HTR-8/SVneo (cell line): Measurements from ENCODE around the gene TENM3.

ENCODE experiments used
- DNase-seq: peaks from one replicate; pipeline ENCODE4 v3.0.0; 2011; ENCODE audit warnings: low spot score, mixed read lengths; ENCODE audit not compliant: insufficient read length
- FAIRE-seq: peaks from 2 replicates; lab custom pipeline; 2011; peaks lifted over from hg19 to GRCh38; lab: Jason Lieb, UNC

The TENM3 gene

DNA sequence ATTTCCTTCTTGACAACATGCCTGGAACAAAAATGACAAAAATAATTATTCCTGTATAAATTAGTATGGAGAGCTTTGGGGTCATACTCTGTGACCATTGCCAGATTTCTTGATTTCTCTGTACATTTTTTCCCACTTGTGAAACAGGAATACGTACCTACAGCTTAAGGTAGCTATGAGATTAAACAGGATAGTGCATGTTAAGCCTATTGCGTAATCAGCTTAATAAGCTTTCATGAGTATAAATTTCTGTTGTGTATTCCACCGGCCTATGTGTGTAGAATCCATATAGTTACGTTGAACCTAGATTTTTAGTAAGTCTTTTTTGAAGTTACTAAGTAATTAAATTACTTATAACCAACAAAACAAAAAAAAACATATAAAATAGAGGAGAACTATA lies 339.0 kb downstream of the TENM3 start:
- FAIRE-seq (no peak), DNase-seq (no peak)

GRCh38 chr4:182583703-182584415 lies 340.7 kb downstream of the TENM3 start:
- DNase-seq (no peak), FAIRE-seq (no peak)

GRCh38 chr4:182585321-182585720 lies 342.1 kb downstream of the TENM3 start:
- no peak for FAIRE-seq
- no peak for DNase-seq

GRCh38 chr4:182589100-182589499 lies 345.9 kb downstream of the TENM3 start:
- DNase-seq (no peak), FAIRE-seq (no peak)

DNA sequence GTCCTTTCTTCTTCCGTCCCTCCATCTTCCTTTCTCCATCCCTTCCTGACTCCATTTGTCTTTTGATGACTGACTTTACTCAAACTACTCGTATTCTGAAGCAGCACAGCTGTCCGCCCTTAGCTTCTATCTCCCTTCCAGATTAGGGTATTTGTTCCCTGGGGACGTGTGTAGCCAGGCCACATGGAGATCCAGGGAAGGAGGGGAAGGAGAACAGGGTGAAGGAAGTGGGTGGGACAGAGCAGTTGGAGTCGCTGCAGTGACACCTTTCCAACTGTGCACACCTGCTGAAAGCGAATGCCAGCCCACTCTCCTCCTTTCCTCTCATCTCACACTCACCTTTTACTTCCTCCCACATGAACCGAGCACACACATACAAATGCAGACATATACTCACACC lies 350.2 kb downstream of the TENM3 start:
- DNase-seq (no peak), FAIRE-seq (no peak)

- FAIRE-seq = no peak
- no peak for DNase-seq
Observed at GRCh38 chr4:182593864-182594263, 350.7 kb downstream of the TENM3 start.

GRCh38 chr4:182600093-182600492 lies 356.9 kb downstream of the TENM3 start:
- DNase-seq = no peak

GRCh38 chr4:182600856-182601255 lies 357.7 kb downstream of the TENM3 start:
- no peak for FAIRE-seq
- DNase-seq = no peak

More at GRCh38 chr4:182600093-182600492, 356.9 kb downstream of the TENM3 start:
- FAIRE-seq = no peak

GRCh38 chr4:182604161-182604622 lies 361.0 kb downstream of the TENM3 start:
- FAIRE-seq (no peak), DNase-seq (no peak)

DNA sequence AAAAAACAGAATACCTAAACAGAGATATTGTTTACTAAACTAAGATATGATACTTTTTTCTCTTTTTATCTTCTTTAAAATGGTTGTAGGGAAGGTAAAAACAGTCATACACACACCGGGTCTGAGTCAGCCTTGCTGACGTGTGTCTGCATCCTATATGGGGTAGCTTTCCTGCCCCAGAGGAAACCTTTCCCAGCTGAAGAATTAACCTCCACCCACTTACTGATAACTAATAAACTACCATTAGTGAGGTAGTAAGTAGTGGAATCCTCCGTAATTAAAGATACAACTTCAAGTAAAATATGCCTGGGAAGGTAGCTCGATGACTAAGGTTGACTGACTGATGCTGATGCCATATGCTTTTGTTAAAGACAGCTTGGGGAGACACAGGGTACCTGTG lies 361.8 kb downstream of the TENM3 start:
- DNase-seq = no peak

DNA sequence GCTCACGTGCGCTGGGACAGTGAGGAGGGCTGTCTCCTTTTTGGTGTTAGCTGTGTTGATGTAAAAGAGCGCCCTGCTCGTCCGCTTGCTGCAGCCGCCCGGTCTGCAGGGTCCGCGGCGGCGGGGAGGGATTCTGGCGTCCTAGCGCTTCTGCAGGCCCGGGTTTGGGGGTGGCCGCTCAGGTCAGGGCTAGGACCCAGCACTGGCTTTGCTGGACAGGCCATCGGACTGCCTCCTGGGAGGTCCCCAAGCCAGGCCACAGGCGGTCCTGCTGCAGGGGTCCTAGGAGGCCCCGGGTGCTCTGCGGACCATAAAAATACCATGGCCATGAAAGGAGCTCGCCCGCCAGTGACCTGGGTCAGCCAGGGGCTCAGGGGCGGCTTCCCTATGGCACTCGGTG lies 365.3 kb downstream of the TENM3 start:
- FAIRE-seq (no peak), DNase-seq (no peak)

More for the DNA sequence above, 361.8 kb downstream of the TENM3 start:
- no peak for FAIRE-seq

DNA sequence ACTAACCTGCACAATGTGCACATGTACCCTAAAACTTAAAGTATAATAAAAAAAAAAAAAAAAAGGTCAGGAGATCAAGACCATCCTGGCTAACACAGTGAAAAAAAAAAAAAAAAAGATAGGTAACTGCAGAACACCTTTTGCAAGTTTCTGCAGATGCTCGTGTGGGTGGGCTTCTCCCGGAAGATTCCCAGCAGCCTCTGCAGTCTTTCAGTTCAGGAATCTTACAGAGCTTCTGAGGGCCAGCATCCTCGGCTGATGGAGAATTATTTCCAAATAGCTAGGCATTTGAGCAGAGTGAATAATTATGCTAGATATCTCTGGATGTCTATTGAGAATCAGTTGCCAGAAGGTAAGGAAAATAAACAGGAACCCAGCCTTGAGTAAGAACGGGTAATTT lies 373.3 kb downstream of the TENM3 start:
- DNase-seq (no peak), FAIRE-seq (no peak)

- no peak for DNase-seq
- FAIRE-seq = no peak
Observed at GRCh38 chr4:182619660-182620059, 376.5 kb downstream of the TENM3 start.

- FAIRE-seq = no peak
Observed at GRCh38 chr4:182620111-182620980, 377.1 kb downstream of the TENM3 start.

GRCh38 chr4:182624281-182624680 lies 381.1 kb downstream of the TENM3 start:
- DNase-seq (no peak), FAIRE-seq (no peak)

More at GRCh38 chr4:182620111-182620980, 377.1 kb downstream of the TENM3 start:
- no peak for DNase-seq

GRCh38 chr4:182625193-182625592 lies 382.0 kb downstream of the TENM3 start:
- DNase-seq (no peak), FAIRE-seq (no peak)

DNA sequence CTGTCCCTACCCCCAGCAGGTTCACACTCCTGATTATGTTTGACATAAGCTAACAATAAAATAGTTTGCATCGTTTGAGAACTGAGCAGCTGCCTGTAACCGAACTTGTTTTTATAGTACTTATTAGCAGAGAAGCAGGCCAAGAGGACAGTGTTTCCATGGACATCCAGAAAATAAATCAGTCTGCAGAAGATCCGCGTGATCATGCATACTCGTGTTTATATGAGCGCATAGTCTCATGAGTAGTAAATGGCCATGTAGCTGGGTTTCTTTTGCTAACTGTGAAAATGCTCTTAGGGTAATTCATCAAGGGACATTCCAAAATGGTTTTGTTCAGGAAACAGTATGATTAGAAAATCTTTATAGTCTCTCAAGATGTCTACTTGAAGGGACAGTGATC lies 384.8 kb downstream of the TENM3 start:
- FAIRE-seq = no peak

DNA sequence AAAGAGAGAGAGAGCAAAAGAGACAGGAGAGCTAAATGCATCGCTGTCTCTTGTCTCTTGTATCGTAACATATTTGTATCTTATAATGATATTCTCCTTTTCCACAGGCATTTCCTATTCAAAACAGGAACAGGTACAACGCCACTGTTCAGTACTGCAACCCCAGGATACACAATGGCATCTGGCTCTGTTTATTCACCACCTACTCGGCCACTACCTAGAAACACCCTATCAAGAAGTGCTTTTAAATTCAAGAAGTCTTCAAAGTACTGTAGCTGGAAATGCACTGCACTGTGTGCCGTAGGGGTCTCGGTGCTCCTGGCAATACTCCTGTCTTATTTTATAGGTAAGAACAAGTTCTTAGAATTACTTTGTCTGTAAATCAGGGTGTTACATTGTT lies 385.3 kb downstream of the TENM3 start:
- FAIRE-seq (no peak), DNase-seq (no peak)

More for the DNA sequence above, 384.8 kb downstream of the TENM3 start:
- no peak for DNase-seq

DNA sequence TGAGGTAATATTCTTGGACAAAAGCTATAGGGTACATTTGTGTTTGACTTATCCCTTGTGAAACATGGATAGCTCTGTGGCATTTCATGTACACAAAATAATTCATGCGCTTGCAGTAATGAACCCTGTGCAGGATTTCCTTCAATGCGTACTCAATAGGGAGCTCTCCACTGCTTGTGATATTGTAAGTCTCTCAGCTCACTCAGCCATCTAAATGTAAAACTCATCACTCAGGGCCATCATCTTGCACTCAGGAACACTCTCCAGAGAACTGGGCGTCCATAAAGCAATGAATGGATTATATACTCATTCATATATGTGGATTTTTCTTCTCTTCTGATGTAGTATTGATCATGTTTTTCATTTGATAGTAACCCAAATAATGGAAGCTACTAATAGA lies 385.9 kb downstream of the TENM3 start:
- FAIRE-seq (no peak), DNase-seq (no peak)

DNA sequence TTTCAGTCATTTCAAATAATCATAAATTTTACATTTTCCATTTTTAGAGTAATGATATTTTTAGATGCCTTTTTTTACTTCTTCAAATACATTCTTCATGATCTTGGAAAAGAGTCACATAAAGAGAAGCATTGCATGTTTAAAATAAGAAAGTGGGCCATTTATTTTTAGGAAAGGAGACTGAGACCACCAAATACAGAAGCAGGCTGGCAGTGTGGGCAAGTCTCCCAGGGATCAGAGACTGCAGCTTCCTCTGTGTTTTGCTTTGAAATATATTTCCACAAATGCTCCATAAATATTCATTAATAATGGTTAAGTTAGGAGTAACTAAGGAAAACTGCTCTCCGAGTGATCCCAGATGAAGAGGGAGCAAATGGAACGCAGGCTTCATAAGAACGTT lies 397.3 kb downstream of the TENM3 start:
- no peak for FAIRE-seq
- no peak for DNase-seq

DNA sequence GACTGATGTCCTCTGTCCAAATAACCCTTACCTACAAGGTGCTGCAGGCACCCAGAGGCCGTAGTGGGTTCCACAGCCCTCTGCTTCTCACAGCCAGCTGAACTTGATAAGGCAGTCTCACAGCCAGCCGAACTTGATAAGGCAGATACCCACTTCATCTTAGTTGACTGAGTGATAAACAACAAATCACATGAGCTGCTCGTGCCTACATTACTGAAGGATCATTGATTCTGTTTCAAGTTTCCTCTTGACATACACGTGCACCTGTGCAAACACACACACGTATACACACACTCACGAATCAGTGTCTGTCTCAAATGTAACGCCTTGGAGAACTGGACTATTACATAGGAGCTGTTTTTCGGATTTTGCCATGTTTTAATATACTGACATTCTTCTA lies 397.7 kb downstream of the TENM3 start:
- DNase-seq (no peak), FAIRE-seq (no peak)
